H4 (cell line): Measurements from ENCODE around the gene MAP7D3. TPM values are rescaled to one million over a fixed set of nuclear protein-coding genes. Genes with fewer than 3 reads are reported as not detected.
"Not testable (repeated sequence)": the region's sequence is repeated elsewhere in the genome, so short reads cannot be mapped to it uniquely, and the experiment has no call there.

Source experiments
- DNase-seq: peaks from one replicate; pipeline ENCODE4 v3.0.0-alpha.2; 2015; ENCODE audit warnings: low spot score
- total RNA-seq: library from RNA; depleted of rRNA; stranded (reverse); fragments of >200 nt; shearing (Covaris generic); gene quantifications from 2 replicates; pipeline ENCODE4 v1.2.3, GENCODE V29; 2014

The MAP7D3 gene
- total RNA-seq, 1 experiment from 2014 or later: 17.9 TPM

DNA sequence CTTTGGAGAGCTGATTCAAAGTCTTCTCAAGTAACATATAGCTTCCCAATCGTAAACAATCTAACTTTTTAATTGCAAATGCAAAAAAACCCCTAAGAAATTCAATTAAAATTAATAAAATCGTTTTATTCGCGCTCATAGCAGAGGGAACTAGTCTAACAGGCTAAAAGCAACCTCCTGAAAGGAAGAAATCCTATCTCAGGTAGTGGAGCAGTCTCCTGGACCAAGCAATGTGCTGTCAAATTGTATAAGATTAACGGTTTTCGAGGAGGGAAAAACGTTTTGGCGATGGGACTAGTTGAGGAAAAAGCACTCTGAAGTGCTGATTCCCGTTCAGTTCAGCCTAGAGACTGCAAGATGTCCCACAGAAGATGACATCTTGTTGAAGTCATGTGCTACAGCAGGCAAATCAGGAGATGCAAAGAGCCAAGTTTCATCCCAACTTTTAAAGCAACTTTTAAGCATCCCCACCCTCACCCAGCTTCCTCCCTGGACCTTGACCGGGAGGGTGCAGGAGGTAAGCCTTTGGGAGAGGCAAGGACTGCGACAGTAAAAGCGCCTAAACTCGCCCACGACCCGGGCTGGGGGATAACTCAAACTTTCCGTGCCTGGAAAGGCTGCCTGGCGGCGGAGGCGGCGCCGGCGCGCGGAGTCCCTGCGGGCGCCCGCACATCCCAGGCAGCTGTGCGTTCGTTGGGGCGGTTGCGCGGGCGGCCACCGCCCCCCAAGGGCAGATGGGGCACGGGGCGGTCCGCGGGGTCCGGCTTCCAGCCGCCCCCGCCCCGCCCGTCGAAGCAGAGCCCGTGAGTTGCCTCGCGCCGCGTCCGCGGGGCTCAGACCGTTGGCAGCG is 784 bp downstream of the MAP7D3 start:
- peak; percentile 9 for DNase-seq

DNA sequence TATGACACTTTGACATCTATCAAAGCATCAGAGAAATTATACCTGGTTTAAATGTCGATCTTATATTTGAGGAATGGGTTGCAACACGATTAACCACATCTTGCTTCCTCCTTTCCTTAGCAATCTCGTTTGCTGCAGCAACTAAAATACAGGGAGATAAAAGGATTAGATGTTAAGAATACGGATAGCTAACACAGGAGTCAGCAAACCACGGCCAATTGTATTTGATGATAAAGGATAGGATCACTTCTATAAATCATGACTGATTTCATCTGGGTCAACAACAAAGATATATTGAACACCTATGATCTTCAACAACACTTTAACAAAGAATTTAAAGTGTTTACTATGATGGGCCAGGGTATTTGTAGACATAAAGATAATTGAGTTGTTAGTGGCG is 5.0 kb downstream of the MAP7D3 start:
- no peak for DNase-seq

GRCh38 chrX:136237849-136238248 is 13.4 kb downstream of the MAP7D3 start:
- not testable (repeated sequence) for DNase-seq

GRCh38 chrX:136237074-136237473 is 14.1 kb downstream of the MAP7D3 start:
- DNase-seq: no peak

- DNase-seq: no peak
These were observed 22.4 kb downstream of the MAP7D3 start for GRCh38 chrX:136228839-136229207.

DNA sequence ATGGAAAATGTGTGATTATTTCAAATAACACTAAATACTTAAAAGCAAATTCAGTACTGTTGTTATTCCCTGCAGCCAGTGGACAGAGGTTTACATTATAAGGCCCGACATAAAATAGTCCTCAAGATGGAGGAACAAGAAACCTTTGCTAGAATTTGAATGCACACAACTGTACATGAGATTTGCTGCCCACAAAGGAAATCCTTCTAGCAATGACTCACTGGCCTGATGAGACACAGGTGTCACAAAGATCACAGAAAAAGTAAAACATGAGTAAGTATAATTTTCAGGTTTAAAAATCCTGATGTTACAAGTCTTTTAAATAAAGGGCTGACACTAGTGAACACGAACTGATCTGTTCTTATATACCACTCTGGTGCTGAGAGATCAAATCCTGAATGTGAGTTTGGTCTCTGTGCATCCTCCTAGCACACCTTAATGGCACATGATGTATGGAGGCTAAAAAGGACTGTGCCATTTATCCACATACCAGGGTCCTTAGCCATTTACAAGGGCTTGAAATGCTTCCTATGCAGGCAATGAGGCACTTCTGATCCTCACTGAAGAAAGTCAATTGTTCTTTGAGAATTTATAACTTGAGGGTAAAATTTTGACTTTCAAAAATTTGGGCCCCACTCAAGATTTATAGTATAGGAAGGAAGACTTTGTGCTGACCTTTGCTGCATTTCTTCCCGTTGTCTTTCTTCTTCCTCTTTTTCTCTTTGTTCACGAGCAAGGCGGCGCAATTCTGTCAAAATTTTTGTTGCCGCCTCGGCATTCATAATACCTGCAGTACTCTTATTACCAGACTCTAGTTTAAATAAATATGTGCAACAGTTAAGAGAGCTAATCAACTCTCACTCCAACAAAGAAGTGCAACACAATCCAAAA is 23.0 kb downstream of the MAP7D3 start:
- DNase-seq: no peak

DNA sequence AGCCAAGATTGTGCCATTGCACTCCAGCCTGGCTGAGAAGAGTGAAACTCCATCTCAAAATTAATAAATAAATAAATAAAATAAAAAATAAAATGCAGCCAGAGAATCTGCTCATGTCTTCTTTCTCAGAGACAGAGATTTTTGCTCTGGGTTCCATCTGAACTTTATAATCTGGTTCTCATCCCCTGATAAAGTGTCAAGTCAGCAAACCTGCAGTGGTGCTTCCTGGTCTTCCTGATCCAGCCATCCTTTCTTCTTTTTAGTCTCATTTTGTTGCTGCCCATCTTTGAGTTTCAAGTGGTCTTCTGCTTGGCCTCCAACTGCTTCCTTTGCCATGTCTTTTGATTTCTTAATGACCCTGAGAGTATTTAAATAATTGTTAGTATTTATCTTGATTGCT is 24.1 kb downstream of the MAP7D3 start:
- DNase-seq: no peak

DNA sequence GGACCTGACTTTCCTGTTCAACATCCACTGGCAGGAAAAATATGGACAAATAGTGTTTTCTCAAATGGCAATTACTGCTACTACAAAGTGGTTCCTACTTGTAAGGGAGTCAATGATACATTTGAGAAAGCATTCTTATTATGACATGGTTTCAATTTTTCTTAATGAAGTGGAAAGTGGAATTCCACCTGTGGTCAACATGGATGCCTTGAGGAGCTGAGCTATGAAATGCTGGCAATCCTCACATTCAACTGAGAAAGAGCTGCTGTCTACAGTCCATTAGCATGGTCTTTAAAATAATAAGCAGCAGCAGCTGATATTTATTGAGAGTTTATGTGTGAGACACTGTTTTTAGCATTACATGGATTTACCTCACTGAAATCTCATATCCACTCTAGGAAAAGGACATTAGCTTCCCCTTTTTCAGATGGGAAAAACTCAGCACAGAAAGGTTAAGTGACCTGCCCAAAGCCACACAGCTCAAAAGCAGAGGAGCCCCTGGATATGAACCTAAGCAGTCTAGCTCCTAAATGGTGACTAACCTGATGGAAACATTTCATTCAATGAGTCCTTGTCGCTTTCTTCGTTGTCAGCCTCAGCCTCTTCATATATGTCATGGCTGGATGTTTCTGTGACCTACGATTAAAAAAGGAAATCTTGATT is 29.2 kb downstream of the MAP7D3 start:
- DNase-seq: no peak

- DNase-seq: no peak
These were observed 30.2 kb downstream of the MAP7D3 start for GRCh38 chrX:136220951-136221350.

GRCh38 chrX:136220540-136220939 is 30.7 kb downstream of the MAP7D3 start:
- DNase-seq: no peak

- DNase-seq: no peak
These were observed 31.3 kb downstream of the MAP7D3 start for GRCh38 chrX:136219893-136220292.

- no peak for DNase-seq
These were observed 35.6 kb downstream of the MAP7D3 start for GRCh38 chrX:136215559-136215958.

DNA sequence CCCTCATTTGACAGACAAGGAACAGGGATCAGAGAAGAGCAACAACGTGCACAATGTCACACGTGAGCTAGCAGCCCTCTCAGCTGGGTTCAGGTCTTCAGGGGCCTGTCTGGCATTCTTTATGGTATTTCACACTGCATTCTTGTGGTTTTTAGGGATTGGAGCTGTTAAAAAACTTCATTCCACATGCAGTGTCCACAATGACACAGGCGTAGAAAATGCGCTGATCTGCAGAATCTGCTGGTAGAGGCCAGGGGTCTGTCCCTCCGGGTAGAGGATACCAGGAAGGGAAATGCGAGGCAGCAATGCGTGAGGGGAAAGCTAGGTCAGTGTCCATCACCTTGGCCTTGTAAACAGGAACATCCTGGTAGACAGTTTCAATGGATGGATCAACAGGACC is 36.6 kb downstream of the MAP7D3 start:
- peak; percentile 68 for DNase-seq

DNA sequence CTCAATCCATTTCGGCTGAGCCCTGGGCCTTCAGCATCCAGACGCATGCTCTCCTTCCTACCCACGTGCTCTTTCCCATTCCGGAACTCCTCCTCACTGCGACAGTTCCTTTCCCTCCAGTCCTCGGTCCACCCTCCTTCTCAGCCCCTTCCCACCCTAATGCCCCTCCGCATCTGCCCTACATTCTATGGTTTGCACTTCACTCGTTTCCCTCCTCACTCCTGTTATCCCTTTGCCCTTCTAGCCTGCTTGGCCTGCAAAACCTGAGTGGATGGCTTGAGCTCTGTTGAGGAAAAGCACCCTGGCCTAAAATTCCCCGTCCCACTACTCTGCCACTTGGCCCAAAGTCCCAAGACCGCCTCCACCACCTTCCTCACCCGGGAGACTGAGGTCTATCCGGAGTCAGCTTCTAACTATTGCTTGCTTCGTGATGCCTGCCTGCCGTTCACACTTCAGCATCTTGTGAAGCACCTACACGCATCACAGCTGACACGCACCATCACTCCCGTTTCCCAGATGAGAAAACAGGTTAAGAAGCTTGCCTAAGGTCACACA is 38.6 kb downstream of the MAP7D3 start:
- DNase-seq: no peak

DNA sequence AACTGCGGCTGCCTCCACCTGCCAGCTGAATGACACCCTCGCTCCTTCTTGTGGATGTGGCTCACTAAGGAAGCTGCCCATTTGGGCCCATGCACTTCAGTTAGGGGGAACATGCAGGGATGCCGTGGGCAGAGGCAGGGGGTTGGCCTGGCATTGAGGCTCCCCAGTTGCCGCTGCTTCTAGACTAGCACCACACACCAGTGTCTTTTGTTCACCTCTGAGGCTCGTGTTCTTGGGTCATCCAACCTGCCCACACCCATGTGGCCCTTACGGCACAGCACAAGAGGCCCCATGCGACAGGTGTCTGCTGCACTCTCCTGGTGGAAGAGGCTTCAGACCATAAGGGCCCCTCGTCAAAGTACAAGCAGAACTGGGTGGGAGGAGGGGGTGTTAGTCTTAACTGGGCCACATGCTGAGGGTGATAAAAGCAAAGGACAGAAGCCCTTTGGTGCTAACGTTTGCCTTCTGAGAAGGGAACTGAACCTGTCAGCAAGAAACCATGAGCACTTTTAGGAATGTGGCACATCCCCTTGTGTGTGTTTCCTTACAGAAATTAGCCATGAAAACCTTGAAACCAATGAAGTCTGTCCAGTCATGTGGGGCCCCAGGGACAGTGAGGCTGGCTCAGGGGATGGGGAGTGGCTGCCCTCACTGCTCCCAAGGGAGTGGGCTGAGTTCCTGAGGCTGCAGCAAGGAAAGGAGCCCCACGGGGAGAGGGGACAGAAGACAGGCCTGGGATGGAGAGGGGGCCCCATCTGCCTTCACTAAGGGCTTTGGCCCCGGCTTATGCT is 39.2 kb downstream of the MAP7D3 start:
- DNase-seq: no peak

- DNase-seq: no peak
These were observed 40.4 kb downstream of the MAP7D3 start for GRCh38 chrX:136210806-136211205.

DNA sequence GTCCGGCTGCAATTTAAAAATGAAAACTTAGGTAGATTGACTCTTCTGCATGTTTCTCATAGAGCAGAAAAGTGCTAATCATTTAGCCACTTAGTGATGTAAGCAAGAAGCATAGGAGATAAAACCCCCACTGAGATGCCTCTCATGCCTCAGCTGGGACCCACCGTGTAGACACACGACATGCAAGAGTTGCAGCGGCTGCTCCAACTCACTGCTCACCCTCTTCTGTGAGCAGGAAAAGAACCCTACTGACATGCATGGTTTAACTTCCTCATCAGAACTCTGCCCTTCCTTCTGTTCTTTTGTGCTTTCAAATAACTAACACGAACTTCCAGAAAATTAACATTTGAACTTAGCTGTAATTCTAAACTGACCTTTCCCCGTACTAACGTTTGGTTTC is 41.0 kb downstream of the MAP7D3 start:
- no peak for DNase-seq

DNA sequence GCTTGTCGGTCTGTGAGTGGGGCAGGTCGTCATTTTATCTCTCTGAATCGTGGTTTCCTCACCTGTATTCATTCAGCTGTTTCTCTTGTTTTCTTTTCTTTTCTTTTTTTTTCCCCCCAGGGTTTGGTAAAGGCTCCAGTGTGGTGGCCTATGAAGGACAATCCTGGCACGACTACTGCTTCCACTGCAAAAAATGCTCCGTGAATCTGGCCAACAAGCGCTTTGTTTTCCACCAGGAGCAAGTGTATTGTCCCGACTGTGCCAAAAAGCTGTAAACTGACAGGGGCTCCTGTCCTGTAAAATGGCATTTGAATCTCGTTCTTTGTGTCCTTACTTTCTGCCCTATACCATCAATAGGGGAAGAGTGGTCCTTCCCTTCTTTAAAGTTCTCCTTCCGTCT is 41.4 kb downstream of the MAP7D3 start:
- no peak for DNase-seq

DNA sequence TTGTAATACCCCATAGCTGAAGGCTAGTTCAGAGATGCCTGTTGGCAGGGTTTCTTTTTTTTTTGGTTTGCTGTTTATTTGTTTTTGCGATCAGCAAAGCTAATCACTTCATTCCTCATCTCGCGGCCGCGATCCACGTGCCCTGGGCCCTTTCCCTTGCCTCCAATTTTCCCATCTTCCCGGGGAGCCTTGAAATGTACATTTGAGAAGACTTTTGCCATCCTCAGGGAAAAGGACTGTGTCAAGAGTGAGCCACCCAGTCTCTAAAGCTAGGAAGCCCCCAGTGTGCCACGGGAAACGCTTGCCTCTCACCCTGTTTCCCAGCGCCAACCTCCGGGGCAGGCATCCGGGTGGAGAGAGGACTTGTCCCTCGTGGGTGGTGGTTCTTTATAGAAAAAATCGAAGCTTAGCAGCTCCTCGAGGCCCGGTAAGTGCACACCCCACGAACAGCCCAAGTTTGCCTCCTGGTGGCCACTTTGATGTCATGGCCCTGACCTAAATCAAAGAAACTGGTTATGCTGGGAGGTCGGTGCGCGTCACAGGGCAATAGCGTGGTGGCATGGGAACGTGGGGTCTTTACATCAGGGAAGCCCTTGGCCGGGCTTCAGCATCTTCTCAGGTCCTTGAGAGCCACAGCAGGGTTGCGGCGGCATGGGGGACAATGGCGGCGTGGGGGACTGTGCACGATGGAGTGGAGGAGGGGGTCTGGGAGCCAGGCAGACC is 42.0 kb downstream of the MAP7D3 start:
- DNase-seq: peak; percentile 26

GRCh38 chrX:136207546-136207945 is 43.7 kb downstream of the MAP7D3 start:
- no peak for DNase-seq

- DNase-seq: no peak
These were observed 44.3 kb downstream of the MAP7D3 start for GRCh38 chrX:136206916-136207315.
